OCI-LY7 (cell line): Measurements from ENCODE around the gene MAN1A1. TPM values are rescaled to one million over a fixed set of nuclear protein-coding genes. Genes with fewer than 3 reads are reported as not detected.

Source experiments
- BruUV-seq: library from RNA; stranded (reverse); fragments of 400-500 nt; replicated peaks from 2 replicates; lab custom pipeline; 2021; lab: Mats Ljungman, UMichigan
- CTCF ChIA-PET: fragments of 300-600 bp; sonication (Branson Sonifier 250); formaldehyde crosslinking; loops from one replicate; lab custom pipeline; 2022; ENCODE audit warnings: antibody characterized with exemption; ENCODE audit not compliant: unreplicated experiment; lab: Charles Lee
- POLR2A ChIA-PET: fragments of 300-600 bp; sonication (Branson Sonifier 250); formaldehyde crosslinking; loops from one replicate; lab custom pipeline; 2022; ENCODE audit warnings: antibody characterized with exemption; lab: Charles Lee
- DNase-seq: peaks from one replicate; pipeline ENCODE4 v3.0.0-alpha.2; 2015; ENCODE audit warnings: low spot score
- H2AFZ ChIP-seq: fragments of 200-600 bp; sonication (generic), shearing (Covaris generic); 2 replicates; pipeline ENCODE4 v1.6.1; 2014; ENCODE audit warnings: mild to moderate bottlenecking, antibody characterized with exemption, low read length, moderate library complexity
- H3K27ac ChIP-seq: fragments of 200-600 bp; sonication (generic); 2 replicates; pipeline ENCODE4 v1.5.1; 2014; ENCODE audit warnings: mixed run types, low read depth, mild to moderate bottlenecking, moderate library complexity, low read length, inconsistent platforms; ENCODE audit not compliant: poor library complexity, severe bottlenecking
- H3K36me3 ChIP-seq: fragments of 200-600 bp; sonication (generic); 2 replicates; pipeline ENCODE4 v1.6.1; 2014; ENCODE audit warnings: mild to moderate bottlenecking, antibody characterized with exemption, low read length, moderate library complexity, mixed read lengths; ENCODE audit not compliant: insufficient read depth
- H3K4me1 ChIP-seq: fragments of 200-600 bp; sonication (generic); 2 replicates; pipeline ENCODE4 v1.5.1; 2014; ENCODE audit warnings: mild to moderate bottlenecking, low read length; ENCODE audit not compliant: insufficient read depth, poor library complexity, severe bottlenecking
- H3K4me2 ChIP-seq: fragments of 200-600 bp; sonication (generic); 2 replicates; pipeline ENCODE4 v1.6.1; 2014; ENCODE audit warnings: mild to moderate bottlenecking, low read length
- H3K4me3 ChIP-seq: fragments of 200-600 bp; sonication (generic); 2 replicates; pipeline ENCODE4 v1.5.1; 2014; ENCODE audit warnings: mild to moderate bottlenecking, low read depth, low read length; ENCODE audit not compliant: poor library complexity, severe bottlenecking
- H3K79me2 ChIP-seq: fragments of 200-600 bp; sonication (generic); 2 replicates; pipeline ENCODE4 v1.6.1; 2016; ENCODE audit warnings: low read depth, mild to moderate bottlenecking, low read length, moderate library complexity, mixed read lengths; ENCODE audit not compliant: insufficient read depth
- H3K9me2 ChIP-seq: fragments of 200-600 bp; sonication (generic); 2 replicates; pipeline ENCODE4 v1.6.1; 2016; ENCODE audit warnings: mild to moderate bottlenecking, low read length, mixed read lengths; ENCODE audit not compliant: insufficient read depth
- H3K9me3 ChIP-seq: fragments of 200-600 bp; sonication (generic); 2 replicates; pipeline ENCODE4 v1.6.1; 2014; ENCODE audit warnings: mild to moderate bottlenecking, mixed run types, low read length, mixed read lengths
- H4K20me1 ChIP-seq: fragments of 200-600 bp; sonication (generic); 2 replicates; pipeline ENCODE4 v1.6.1; 2014; ENCODE audit warnings: mild to moderate bottlenecking, antibody characterized with exemption, low read length, moderate library complexity, mixed read lengths; ENCODE audit not compliant: insufficient read depth
- CTCF ChIP-seq: fragments of 200-600 bp; sonication (generic); conservative IDR thresholded peaks from 2 replicates; pipeline ENCODE4 v1.5.1; 2014; ENCODE audit warnings: mild to moderate bottlenecking, antibody characterized with exemption, low read length, moderate library complexity, mixed read lengths
- EZH2phosphoT487 ChIP-seq: fragments of 200-600 bp; sonication (generic); IDR thresholded peaks from 2 replicates; pipeline ENCODE4 v1.6.1; 2018; ENCODE audit warnings: low read depth, borderline replicate concordance, mild to moderate bottlenecking, mixed run types, antibody characterized with exemption, low read length, moderate library complexity, mixed read lengths
- intact Hi-C: fragments of 100-400 bp; cut with micrococcal nuclease; formaldehyde crosslinking; loops from one replicate; pipeline ENCODE4 v1.10.0; 2022; ENCODE audit not compliant: unreplicated experiment
- total RNA-seq, 2 experiments: library from RNA; depleted of rRNA in 1 of 2; stranded (reverse); fragments of >200 nt in 1 of 2; shearing (Covaris generic) in 1 of 2; gene quantifications; 2 replicates each; pipeline ENCODE4 v1.2.3, GENCODE V29; 2014 to 2022

The MAN1A1 gene
- total RNA-seq, 2 experiments from 2014 or later, result 72.4 to 74.3 TPM

- Histone ChIP-seq H3K79me2 (peaks cover 100% of the 10 kb centered on the region), H4K20me1 (peaks cover 57% of the 10 kb centered on the region)
- intact Hi-C loops, result no loop called here
These were observed 21.8 kb downstream of the MAN1A1 start for GRCh38 chr6:119327810-119328209.

GRCh38 chr6:119326291-119327005, 23.1 kb downstream of the MAN1A1 start:
- Histone ChIP-seq H2AFZ (no peak overlapping the region), H3K27ac (no peak overlapping the region), H3K9me3 (no peaks in the 10 kb centered on the region), H3K4me1 (peaks cover 7% of the 10 kb centered on the region), H3K9me2 (no peaks in the 10 kb centered on the region), H4K20me1 (peaks cover 51% of the 10 kb centered on the region), H3K4me3 (no peak overlapping the region), H3K36me3 (peaks cover 100% of the 10 kb centered on the region), H3K79me2 (peaks cover 100% of the 10 kb centered on the region), H3K4me2 (no peak overlapping the region)
- ChIA-PET CTCF (no interaction called here), POLR2A (interaction anchor here (0.7 to 0.8 kb wide), 3 partner anchors 12 to 658 kb away, joined by 5 to 10 read pairs (median 6); no protein-coding TSS in a partner anchor)
- no peak for DNase-seq
- intact Hi-C loops, result no loop called here
- no TSS peak for BruUV-seq
- TF ChIP-seq CTCF, result no peak

More at GRCh38 chr6:119327810-119328209, 21.8 kb downstream of the MAN1A1 start:
- Histone ChIP-seq H3K4me1 (peaks cover 16% of the 10 kb centered on the region), H3K4me3 (no peak overlapping the region), H3K9me3 (no peaks in the 10 kb centered on the region), H3K9me2 (no peaks in the 10 kb centered on the region), H3K27ac (no peak overlapping the region), H3K36me3 (peaks cover 98% of the 10 kb centered on the region), H3K4me2 (no peak overlapping the region), H2AFZ (no peak overlapping the region)
- DNase-seq, result no peak
- no TSS peak for BruUV-seq
- POLR2A ChIA-PET, result interaction anchor here (0.9 to 1.3 kb wide), 4 partner anchors 11 to 24 kb away, joined by 3 to 6 read pairs (median 4); no protein-coding TSS in a partner anchor
- CTCF ChIA-PET, result interaction anchor here (0.6 kb wide), 1 partner anchor 13 kb away, joined by 3 read pairs; no protein-coding TSS in a partner anchor
- TF ChIP-seq EZH2phosphoT487, result no peak
- no peak for TF ChIP-seq CTCF
